ENCODE data around the gene KRT81. TPM values are rescaled to one million over a fixed set of nuclear protein-coding genes. Genes with fewer than 3 reads are reported as not detected.

Gene KRT81
- polyA plus RNA-seq, 1 experiment: 2.3 TPM

- DNase-seq (ENCODE audit: low read depth, low spot score): no peak
- TF ChIP-seq CTCF (IDR thresholded peaks at IDR 0.05; ENCODE audit: low read depth, low read length): no peak
- Histone ChIP-seq H3K27me3 (ENCODE audit: control insufficient read depth, insufficient read depth, low read length) (peaks cover 20% of the 10 kb centered on the region), H3K27ac (ENCODE audit: low read depth, low read length) (no peak overlapping the region), H3K4me3 (ENCODE audit: low read depth, low read length) (no peak overlapping the region), H3K9me3 (ENCODE audit: control insufficient read depth, insufficient read depth, low read length) (no peaks in the 10 kb centered on the region; the same call in 1 of the 2 replicates)
- CTCF ChIA-PET: interaction anchor here (1.6 to 9.9 kb wide), 2 partner anchors 9 to 57 kb away, joined by 5 to 121 read pairs; no protein-coding TSS in a partner anchor
- POLR2A ChIA-PET: no interaction called here
Measured at GRCh38 chr12:52270541-52271070, 20.7 kb downstream of the KRT81 start.

- ChIA-PET CTCF (interaction anchor here (1.3 to 9.9 kb wide), 2 partner anchors 11 to 47 kb away, joined by 3 to 121 read pairs; no protein-coding TSS in a partner anchor), POLR2A (no interaction called here)
- Histone ChIP-seq H3K27ac (ENCODE audit: low read depth, low read length) (no peak overlapping the region), H3K4me3 (ENCODE audit: low read depth, low read length) (no peak overlapping the region), H3K9me3 (ENCODE audit: control insufficient read depth, insufficient read depth, low read length) (no peaks in the 10 kb centered on the region; the same call in none of the 2 replicates), H3K27me3 (ENCODE audit: control insufficient read depth, insufficient read depth, low read length) (peaks cover 28% of the 10 kb centered on the region)
- TF ChIP-seq CTCF (IDR thresholded peaks at IDR 0.05; ENCODE audit: low read depth, low read length): no peak
- no peak for DNase-seq (ENCODE audit: low read depth, low spot score)
Measured at GRCh38 chr12:52268212-52268611, 23.1 kb downstream of the KRT81 start.

- no peak for TF ChIP-seq CTCF (IDR thresholded peaks at IDR 0.05; ENCODE audit: low read depth, low read length)
- no peak overlapping the region for H3K4me3 ChIP-seq (ENCODE audit: low read depth, low read length)
- ChIA-PET CTCF (interaction anchor here (1.3 to 9.9 kb wide), 2 partner anchors 12 to 46 kb away, joined by 3 to 121 read pairs; no protein-coding TSS in a partner anchor), POLR2A (no interaction called here)
- no peak overlapping the region for H3K27ac ChIP-seq (ENCODE audit: low read depth, low read length)
- no peak for DNase-seq (ENCODE audit: low read depth, low spot score)
- H3K9me3 ChIP-seq (ENCODE audit: control insufficient read depth, insufficient read depth, low read length): peaks cover under 1% of the 10 kb centered on the region
- peaks cover 30% of the 10 kb centered on the region for H3K27me3 ChIP-seq (ENCODE audit: control insufficient read depth, insufficient read depth, low read length)
Measured at GRCh38 chr12:52267699-52268098, 23.6 kb downstream of the KRT81 start.

- Histone ChIP-seq H3K4me3 (ENCODE audit: low read depth, low read length) (no peak overlapping the region), H3K27ac (ENCODE audit: low read depth, low read length) (no peak overlapping the region), H3K9me3 (ENCODE audit: control insufficient read depth, insufficient read depth, low read length) (peaks cover 5% of the 10 kb centered on the region), H3K27me3 (ENCODE audit: control insufficient read depth, insufficient read depth, low read length) (peaks cover 30% of the 10 kb centered on the region)
- TF ChIP-seq CTCF (IDR thresholded peaks at IDR 0.05; ENCODE audit: low read depth, low read length): no peak
- no peak for DNase-seq (ENCODE audit: low read depth, low spot score)
- ChIA-PET CTCF (interaction anchor here (9.9 kb wide), 1 partner anchor 12 kb away, joined by 121 read pairs; no protein-coding TSS in a partner anchor), POLR2A (no interaction called here)
Measured at GRCh38 chr12:52267266-52267665, 24.1 kb downstream of the KRT81 start.

GRCh38 chr12:52266514-52266913 is 24.8 kb downstream of the KRT81 start:
- CTCF ChIA-PET: interaction anchor here (1.1 to 9.9 kb wide), 3 partner anchors 13 to 110 kb away, joined by 3 to 121 read pairs (median 5); no protein-coding TSS in a partner anchor
- Histone ChIP-seq H3K27ac (ENCODE audit: low read depth, low read length) (no peak overlapping the region), H3K4me3 (ENCODE audit: low read depth, low read length) (no peak overlapping the region), H3K27me3 (ENCODE audit: control insufficient read depth, insufficient read depth, low read length) (peaks cover 31% of the 10 kb centered on the region), H3K9me3 (ENCODE audit: control insufficient read depth, insufficient read depth, low read length) (peaks cover 7% of the 10 kb centered on the region)
- no peak for DNase-seq (ENCODE audit: low read depth, low spot score)
- POLR2A ChIA-PET: no interaction called here
- TF ChIP-seq CTCF (IDR thresholded peaks at IDR 0.05; ENCODE audit: low read depth, low read length): no peak

Data from AG04450 (cell line).